ENCODE results near the gene HMBS.
"Not testable (repeated sequence)": the region's sequence is repeated elsewhere in the genome, so short reads cannot be mapped to it uniquely, and the experiment has no call there.

Gene HMBS

GRCh38 chr11:119084663-119085436, at the start of gene HMBS:
Gene HMBS (plus strand): TSS chr11:119084881. CDS start chr11:119085034, 153 bp downstream.
- peak; percentile 96 for DNase-seq (ENCODE audit: low read depth, low spot score)

- no peak for DNase-seq (ENCODE audit: low read depth, low spot score)
These were observed 45.8 kb upstream of the HMBS start for GRCh38 chr11:119038884-119039283.

GRCh38 chr11:119039471-119039870, 45.2 kb upstream of the HMBS start:
- not testable (repeated sequence) for DNase-seq (ENCODE audit: low read depth, low spot score)

GRCh38 chr11:119041821-119042514, 42.7 kb upstream of the HMBS start:
- DNase-seq (ENCODE audit: low read depth, low spot score) = no peak

GRCh38 chr11:119042927-119043326, 41.8 kb upstream of the HMBS start:
- no peak for DNase-seq (ENCODE audit: low read depth, low spot score)

- no peak for DNase-seq (ENCODE audit: low read depth, low spot score)
These were observed 40.0 kb upstream of the HMBS start for GRCh38 chr11:119044708-119045107.

- DNase-seq (ENCODE audit: low read depth, low spot score) = no peak
These were observed 38.2 kb upstream of the HMBS start for GRCh38 chr11:119046489-119046888.

GRCh38 chr11:119047205-119047604, 37.5 kb upstream of the HMBS start:
- DNase-seq (ENCODE audit: low read depth, low spot score) = no peak

- DNase-seq (ENCODE audit: low read depth, low spot score) = no peak
These were observed 36.0 kb upstream of the HMBS start for GRCh38 chr11:119048644-119049043.

GRCh38 chr11:119049081-119049480, 35.6 kb upstream of the HMBS start:
- DNase-seq (ENCODE audit: low read depth, low spot score) = no peak

- DNase-seq (ENCODE audit: low read depth, low spot score) = no peak
These were observed 33.1 kb upstream of the HMBS start for GRCh38 chr11:119051440-119052162.

GRCh38 chr11:119052163-119052814, 32.4 kb upstream of the HMBS start:
- DNase-seq (ENCODE audit: low read depth, low spot score) = no peak

GRCh38 chr11:119054418-119054817, 30.3 kb upstream of the HMBS start:
- DNase-seq (ENCODE audit: low read depth, low spot score) = no peak

- peak; percentile 43 for DNase-seq (ENCODE audit: low read depth, low spot score)
These were observed 28.8 kb upstream of the HMBS start for GRCh38 chr11:119055901-119056300.

GRCh38 chr11:119056421-119056999, 28.2 kb upstream of the HMBS start:
- peak; percentile 38 for DNase-seq (ENCODE audit: low read depth, low spot score)

GRCh38 chr11:119057000-119057769, 27.5 kb upstream of the HMBS start, which contains the start of gene HYOU1:
Gene HYOU1 (minus strand): TSS chr11:119057205. CDS start chr11:119056160, 1,045 bp downstream.
- peak; percentile 99 for DNase-seq (ENCODE audit: low read depth, low spot score)

GRCh38 chr11:119059128-119059527, 25.6 kb upstream of the HMBS start:
- not testable (repeated sequence) for DNase-seq (ENCODE audit: low read depth, low spot score)

- DNase-seq (ENCODE audit: low read depth, low spot score) = no peak
These were observed 23.4 kb upstream of the HMBS start for GRCh38 chr11:119061256-119061655.

- peak; percentile 59 for DNase-seq (ENCODE audit: low read depth, low spot score)
These were observed 21.9 kb upstream of the HMBS start for GRCh38 chr11:119062779-119063178.

- no peak for DNase-seq (ENCODE audit: low read depth, low spot score)
These were observed 19.3 kb upstream of the HMBS start for GRCh38 chr11:119065369-119065768.
